Epidermal melanocyte (primary cell): ENCODE data around the gene PRKG1.
"Not testable (repeated sequence)": the region's sequence is repeated elsewhere in the genome, so short reads cannot be mapped to it uniquely, and the experiment has no call there.

Experiments
- DNase-seq: peaks from one replicate; pipeline ENCODE4 v3.0.0; 2011; ENCODE audit warnings: low spot score; ENCODE audit not compliant: insufficient read length

PRKG1 gene

DNA sequence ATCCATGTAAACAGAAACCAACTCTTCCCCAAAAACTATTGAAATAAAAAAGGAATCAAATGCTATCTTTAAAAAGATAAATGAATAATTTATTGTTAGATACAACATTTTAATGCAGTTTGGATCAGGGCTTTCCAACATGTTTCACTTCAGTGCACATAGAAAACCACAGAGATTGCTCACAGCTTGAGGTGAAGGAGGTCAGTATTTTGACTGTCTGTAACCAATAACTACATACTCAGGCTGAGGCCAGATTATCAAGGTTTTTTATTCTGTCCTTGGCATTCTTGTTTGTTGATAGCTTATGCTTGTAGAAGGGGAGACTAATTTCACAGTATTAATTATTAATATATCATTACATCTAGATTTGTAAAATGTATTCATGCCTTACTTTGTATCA lies 195.5 kb downstream of the PRKG1 start:
- no peak for DNase-seq

DNA sequence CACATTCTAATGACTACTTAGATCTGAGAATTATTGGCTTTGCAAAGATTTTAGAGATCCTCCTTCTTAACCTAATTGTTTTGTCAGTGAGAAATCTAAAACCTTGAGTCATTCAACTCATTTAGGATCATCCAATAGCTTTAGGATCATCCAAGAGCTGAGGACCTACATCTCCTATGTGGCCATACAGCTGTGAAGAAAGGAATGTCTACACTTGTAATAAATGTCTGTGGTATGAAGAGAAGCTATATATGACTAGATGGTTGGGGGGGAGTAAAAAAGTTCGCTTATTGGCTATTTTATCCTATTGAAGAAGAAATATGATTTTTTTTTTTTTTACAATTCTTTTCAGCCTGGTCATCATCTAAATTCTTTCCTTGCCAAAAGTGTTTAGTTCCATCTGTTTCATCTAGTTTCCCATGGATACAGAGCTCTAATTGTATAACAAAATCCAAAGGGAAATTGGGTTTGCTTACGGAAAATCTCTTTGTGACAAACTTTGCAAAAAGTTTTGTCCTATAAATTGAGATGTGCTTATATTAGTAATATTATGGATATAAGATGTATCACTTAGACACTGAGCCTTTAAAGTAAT lies 196.7 kb downstream of the PRKG1 start:
- DNase-seq: no peak

DNA sequence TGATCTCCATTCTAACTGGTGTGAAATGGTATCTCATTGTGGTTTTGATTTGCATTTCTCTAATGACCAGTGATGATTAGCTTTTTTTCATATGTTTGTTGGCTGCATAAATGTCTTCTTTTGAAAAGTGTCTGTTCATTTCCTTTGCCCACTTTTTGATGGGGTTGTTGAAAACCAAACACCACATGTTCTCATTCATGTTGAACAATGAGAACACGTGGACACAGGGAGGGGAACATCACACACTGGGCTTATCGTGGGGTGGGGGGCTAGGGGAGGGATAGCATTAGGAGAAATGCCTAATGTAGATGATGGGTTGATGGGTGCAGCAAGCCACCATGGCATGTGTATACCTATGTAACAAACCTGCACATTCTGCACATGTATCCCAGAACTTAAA lies 197.8 kb downstream of the PRKG1 start:
- not testable (repeated sequence) for DNase-seq

DNA sequence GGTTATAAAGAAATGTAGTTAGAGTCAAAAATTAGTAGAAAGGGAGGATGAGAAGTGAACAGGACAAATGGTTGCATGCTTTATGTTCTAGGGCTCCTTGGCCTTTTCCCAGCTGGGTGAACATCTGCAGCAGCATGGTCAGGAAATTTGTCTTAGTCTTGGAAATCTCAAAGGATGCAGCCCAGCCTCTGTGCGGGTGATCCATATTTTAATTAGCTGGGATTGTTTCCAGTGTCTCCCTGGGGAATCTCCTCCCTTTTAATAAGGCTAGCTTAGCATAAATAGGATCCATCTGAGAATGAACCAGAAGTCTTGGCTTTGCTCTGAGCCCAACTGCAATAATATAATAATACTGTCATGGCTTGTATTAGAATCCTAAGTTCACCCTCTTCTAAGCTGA lies 198.3 kb downstream of the PRKG1 start:
- DNase-seq: no peak

DNA sequence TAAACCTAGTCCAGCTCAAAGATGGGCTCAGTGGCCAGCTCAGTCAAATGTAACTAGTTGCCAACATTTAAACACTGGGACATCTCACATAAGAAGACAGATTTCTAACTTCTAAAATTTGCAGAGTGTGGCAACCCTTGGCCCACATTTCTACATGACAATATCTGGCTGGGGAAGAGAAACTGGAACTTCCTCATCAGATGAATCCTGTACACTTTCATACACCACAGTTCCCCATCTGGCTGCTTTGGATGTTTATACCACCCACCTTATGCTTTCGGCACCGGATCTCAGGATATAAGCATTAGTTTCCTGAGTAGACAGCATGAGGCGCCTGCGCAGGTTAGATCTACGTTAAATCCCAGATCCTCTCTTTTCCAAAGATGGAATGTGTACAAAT lies 199.3 kb downstream of the PRKG1 start:
- no peak for DNase-seq

DNA sequence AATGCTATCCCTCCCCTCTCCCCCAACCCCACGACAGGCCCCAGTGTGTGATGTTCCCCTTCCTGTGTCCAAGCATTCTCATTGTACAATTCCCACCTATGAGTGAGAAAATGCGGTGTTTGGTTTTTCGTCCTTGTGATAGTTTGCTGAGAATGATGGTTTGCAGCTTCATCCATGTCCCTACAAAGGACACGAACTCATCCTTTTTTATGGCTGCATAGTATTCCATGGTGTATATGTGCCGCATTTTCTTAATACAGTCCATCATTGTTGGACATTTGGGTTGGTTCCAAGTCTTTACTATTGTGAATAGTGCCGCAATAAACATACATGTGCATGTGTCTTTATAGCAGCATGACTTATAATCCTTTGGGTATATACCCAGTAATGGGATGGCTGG lies 201.8 kb downstream of the PRKG1 start:
- DNase-seq: not testable (repeated sequence)

DNA sequence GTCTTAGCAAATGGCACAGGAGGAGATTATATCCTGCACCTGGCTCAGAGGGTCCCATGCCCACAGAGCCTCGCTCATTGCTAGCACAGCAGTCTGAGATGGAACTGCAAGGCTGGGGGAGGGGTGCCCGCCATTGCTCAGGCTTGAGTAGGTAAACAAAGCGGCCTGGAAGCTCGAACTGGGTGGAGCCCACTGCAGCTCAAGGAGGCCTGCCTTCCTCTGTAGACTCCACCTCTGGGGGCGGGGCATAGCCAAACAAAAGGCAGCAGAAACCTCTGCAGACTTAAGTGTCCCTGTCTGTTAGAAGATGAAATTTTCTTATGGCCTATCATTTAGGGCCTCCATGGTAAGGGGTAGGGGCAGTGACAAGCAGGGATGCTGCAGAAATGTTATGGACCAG lies 207.1 kb downstream of the PRKG1 start:
- DNase-seq: not testable (repeated sequence)

DNA sequence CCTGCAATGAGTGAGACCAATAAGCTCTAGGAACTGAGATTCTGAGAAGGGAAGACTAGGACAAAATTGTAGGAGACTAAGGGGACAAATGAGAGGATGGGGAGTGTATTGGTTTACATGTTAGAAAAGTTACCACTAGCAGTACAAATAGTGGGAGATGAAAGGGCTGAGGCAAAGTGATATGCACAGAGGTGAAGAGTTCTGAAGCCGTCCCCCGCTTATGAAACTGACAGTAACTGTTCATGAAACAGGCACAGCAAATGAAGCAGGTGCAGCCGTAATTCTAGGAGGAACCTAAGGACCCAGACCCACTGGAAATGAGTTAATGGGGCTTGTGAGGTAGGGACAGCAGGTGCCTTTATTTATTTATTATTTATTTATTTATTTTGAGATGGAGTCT lies 211.3 kb downstream of the PRKG1 start:
- DNase-seq: no peak

DNA sequence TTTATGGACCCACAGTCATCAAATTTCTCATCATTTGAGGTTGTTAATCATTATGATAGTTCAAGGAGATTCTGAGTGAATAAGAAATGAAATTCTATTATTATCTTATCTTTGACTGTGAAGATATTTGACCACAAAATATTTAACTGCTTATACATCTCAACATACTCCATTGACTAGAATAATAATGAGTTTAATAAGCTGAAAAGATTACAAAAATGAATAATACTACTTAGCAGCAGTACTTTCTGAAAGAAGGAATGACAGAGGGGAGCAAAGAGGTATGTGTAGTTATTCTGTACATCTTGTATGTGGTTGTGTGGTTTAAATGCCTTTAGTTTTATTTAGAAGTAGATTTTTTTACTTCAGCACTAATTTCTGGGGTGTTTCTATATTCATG lies 214.2 kb downstream of the PRKG1 start:
- no peak for DNase-seq

DNA sequence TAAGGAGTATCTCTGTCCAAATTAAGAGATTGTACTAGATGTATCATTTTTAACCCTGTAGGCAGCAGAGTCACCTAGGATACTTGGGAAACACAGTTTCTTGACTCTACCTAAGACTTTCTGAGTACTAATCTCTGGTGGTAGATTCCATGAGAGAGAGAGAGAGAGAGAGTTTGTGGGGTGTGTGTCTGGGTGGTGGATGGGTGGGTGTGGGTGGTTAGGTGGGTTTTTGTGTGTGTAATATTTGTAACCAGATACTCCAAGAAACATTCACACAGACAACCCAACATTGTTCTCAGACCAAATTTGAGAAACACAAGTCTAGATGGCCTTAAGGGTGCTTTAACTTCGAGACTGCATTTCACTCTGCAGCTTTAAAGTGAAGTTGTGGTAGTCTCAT lies 215.2 kb downstream of the PRKG1 start:
- DNase-seq: no peak

DNA sequence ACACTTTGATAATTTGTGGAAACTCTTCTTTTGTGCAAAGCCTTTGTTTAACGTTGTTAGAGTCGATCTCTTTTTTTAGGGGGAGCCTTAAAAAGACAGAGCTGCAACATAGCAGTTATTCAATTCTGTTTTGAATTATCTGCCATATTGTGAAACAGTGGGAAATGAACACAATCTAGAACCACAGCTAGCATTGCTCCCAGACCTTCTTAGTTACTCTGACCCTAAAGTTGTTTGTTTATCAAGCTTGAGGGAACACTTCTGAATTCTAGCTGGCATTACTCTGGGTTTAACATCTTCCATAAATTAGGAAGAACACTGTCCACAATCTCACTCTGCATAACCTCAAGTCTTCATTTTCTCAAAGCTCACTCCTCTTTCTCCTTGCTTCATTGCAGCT lies 217.7 kb downstream of the PRKG1 start:
- peak; percentile 56 for DNase-seq

DNA sequence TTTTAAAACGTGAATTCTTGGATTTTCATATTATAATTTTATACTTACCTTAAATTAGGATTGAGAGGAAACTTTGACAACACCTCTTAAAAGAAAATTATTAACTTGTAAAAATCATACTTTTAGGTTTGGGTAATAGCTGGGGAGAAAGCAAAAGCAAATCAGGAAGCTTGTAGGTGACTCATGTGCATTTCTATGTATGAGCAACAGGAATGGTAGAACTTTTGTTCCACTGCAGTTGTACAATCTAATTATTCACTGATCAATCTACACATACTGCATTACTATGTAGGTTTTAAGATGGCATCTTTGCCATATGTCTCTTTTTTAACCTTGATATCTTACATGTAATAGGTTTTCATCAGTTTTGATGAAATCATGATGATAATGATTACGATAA lies 223.2 kb downstream of the PRKG1 start:
- DNase-seq: no peak

DNA sequence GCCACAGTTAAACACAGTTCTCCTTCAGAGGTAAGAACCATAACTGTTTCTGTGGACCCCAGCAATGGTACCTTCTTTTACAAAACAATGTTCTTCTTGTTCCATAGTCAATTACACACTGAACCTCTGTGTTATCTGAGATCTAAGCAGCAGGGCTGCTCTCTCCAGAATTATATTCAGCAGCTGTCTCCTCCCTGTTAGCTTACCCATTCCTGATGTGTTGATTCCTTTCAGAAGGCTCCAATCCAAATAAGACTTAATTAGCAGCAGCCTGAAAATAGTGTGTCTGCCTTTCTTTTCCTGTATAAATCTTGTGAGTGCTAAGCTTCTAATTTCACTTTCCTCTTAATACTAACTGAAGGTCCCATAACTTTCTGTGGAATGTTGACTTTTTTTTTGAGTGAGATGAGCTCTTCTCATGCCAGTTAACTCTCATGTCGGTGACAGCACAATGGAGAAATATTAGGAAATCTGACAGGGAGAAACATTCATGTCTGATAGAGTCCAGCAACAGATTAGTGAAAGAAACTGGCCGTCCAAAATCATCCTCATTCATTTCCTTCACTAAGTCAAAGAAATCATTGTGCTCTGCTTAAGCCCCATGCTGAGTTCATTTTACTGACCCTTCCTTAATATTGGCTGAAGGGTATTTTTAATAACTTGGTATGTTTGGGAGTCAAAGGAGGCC lies 226.5 kb downstream of the PRKG1 start:
- peak; percentile 23 for DNase-seq

DNA sequence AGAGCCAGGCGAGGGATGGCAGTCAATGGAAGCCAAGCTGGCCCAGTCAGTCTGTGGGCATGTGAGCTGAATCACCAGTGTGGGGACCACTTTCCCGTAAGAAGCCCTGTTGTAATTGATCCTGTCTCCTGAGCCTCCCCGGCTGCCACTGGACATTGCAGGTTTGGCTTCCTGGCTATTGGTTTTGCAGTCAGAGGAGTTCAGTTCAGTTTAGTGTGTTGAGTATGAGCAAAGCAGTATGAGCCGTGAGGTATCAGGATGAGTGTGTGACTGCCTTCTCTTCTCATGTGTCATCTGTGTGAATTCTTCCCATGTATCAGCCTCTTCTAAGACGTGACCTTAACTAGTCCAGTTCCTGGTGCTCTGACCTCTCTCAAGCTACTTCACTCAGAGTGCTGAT lies 227.4 kb downstream of the PRKG1 start:
- DNase-seq: no peak

DNA sequence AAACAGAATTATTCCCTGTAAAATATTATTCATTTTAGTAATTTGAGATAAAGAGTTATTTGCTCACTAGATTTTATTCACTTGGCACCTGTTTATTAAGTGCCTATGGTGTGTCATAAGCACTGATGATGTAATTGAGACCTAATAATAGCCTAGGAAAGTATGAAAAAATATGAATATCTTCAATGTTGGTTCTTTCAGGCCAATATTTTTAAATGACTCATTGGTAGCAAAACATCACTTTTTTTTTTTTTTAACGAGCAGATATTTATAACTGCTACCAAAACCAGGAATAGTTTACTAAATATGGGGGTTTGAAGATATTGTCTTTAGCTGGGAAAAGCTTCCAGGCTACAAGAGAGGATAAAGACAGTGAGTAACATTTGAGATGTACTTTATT lies 228.0 kb downstream of the PRKG1 start:
- DNase-seq: no peak

DNA sequence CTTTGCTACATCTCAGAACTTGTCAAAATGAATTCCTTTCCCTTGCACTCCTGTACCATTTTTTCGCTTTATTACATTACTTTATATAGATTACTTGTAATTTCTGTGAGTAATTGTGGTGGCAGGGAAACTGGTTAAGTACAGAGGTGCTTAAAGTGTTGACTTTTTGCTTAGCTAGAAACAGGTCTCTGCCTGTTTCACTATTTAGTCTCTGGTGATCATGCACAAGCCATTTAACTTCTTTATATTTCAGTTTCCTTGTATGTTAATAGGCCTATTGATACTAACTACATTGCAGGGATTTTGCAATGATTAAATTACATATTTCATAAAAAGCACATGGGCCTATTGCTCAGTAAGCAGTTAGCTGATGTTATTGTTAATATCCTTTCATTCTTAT lies 233.8 kb downstream of the PRKG1 start:
- no peak for DNase-seq

DNA sequence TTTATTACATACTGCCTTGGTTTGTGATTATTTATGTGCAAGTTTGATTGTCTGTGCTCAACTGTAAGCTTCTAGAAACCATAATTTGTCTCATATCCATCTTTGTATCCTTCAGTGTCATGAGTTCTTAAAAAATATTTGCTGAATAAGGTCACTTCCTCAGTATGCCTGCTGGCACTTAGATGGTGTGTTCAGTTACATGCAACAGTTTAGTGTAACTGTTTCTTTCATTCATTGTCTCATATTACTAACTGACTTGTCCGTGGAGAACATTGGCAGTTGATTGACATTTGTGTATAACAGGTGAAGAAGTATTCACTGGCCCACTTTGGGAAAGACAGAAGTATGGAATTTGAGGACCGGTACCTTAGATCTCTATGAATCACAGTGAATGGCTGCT lies 236.9 kb downstream of the PRKG1 start:
- DNase-seq: no peak

DNA sequence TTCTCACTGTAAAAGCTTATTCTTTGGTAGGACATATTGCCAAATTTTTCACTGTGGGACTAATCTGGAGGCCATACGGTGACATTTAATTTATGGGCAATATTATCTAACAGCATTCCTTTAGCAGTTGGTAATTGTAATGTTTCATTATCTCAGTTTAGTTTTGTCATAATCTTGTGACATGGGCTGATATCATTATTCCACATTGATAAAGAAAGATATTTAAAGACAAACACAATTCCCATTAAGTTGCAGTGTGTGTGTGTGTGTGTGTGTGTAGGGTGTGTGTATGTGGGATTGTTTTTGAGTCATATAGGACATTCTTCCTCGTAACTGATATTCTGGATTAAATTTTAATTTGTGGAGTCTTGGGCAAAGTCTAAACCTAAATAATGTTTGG lies 238.5 kb downstream of the PRKG1 start:
- DNase-seq: no peak

DNA sequence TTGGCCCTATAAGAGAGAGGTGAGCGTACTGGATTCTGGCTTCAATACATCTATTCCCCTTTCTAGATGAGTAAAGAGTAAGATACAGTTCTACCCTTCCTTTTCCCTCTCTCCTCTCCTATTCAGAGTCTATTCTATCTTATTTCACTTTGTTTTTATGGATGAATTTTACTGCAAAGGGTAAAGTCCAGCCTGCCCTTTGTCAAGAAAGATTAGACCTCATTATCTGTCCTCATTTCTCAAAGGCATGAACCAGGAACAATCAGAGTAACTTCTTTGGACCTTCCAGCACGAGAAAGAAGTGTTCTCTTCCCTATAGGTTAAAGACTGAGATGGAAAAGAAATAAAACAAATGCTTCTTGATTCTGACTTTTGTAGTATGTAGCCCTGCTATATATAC lies 239.0 kb downstream of the PRKG1 start:
- no peak for DNase-seq

DNA sequence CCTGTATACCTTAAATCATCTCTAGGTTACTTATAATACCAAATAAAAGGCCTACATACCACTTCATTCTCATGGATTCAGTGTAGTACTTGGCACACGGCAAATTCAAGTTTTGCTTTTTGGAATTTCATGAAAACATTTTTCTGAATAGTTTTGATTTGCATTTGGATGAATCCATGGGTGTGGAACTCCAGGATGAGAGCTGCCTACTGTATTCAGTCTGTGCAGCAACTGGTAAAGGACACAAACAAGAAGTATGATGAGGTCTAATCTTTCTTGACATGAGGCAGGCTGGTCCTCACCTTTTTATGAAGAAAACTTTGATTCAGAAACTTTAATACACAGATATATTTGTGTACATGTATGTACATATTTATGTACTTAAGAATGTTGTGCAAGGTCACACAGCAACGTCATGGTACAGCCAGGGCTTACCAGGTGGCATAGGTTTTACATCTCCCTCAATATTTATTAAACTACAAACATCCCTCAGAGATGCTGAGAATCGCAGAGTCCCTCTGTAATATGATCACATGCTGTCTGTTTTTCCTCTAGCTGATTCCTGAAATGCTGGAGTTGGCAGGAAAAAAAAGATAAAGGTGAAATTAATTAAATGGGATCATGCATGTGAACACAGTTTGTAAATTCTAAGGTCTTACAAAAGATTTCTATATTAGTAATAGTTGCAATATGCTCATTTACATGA lies 239.6 kb downstream of the PRKG1 start:
- no peak for DNase-seq

DNA sequence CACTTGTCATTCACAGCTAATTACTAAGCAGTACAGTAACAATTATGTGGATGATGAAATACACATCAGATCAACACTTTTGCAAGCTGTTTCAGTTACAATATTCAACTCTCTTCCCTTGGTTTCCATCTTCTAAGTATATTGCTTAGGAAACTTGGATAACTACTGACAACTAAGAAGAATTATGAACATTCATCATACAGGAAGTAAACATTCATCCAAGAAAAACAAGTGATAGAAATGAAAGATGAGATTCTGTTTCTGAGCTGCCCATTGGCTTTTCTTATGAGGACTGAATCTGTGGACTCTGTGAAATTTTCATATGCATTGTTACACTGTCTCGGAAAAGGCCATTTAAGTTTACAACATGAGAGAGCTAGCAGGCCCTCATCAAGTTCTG lies 240.2 kb downstream of the PRKG1 start:
- DNase-seq: no peak

DNA sequence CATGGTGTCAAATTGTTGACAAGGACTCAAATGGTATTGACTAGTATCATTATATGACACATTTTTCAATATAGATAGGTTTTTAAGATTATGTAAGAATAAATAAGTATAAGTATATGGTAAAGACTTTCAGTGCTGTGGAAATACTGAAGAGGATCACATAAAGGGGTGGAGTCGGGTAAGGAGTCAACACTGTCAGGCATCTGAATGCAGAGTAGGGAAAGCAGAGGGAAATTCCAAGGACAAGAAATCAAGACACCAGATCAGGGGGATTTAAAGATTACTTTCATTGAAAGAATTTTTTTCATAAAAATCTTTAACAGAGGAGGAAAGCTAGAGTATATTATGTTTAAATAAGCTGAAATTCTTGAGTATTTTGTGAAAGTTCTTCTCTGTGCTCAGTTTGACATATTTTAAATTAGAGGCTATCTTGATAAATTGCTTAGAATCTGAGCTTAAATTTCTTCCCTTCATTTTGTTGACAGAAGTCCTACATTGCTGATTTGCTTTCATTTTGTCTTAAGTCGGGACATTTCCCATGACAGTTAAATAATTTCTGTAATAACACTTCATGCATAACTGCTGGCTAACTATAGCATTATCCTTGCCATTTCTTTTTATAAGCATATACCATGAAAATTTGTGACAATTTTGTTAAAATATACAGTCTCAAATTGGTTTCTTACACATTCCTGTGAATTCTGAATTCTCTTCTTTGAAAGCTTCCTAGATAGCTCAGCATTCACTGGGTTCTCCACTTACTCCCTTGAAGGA lies 244.3 kb downstream of the PRKG1 start:
- DNase-seq: no peak

DNA sequence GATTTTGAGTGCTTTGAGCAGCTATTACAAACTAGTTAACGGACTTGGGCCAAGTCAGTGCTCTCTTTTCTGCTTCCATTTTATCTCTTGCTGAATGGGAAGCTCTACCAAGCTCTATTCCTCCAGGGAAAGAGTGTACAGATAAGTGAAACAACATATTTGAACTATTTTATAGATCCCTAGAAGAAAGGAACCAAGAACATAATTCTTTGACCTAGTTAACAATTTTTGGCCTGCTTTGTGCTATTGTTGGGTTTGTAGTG lies 244.8 kb downstream of the PRKG1 start:
- DNase-seq: no peak
